ENCODE results near the gene VIT.
A peak's percentile ranks its signal among the peaks of the same experiment; 100 is the strongest.

VIT gene

DNA sequence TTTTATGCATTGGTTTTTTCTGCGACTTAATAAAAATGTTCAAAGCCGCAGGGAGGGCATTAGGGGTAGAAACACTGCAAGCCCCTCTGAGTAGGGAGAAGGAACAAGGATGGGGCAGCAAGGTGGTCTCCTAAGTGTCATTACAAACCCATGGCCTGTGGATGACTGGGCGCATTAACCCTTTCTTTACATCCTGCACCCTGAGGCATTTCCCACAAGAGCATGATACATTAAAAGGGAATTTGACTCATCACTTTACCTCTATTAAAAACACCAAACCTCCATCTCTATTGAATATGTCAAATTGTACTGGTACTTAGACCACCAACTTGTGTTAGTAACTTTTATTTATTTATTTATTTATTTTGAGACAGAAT, 112.5 kb downstream of the VIT start:
- Histone ChIP-seq H3K79me2 (ENCODE audit: insufficient read depth, low read length) (no peaks in the 10 kb centered on the region), H3K4me3 (ENCODE audit: low read length, poor library complexity, severe bottlenecking) (no peak overlapping the region), H3K36me3 (ENCODE audit: insufficient read depth, low read length) (no peaks in the 10 kb centered on the region), H2AFZ (ENCODE audit: low read length) (no peak overlapping the region), H3K9me3 (ENCODE audit: insufficient read depth, low read depth, low read length) (no peaks in the 10 kb centered on the region), H3F3A (ENCODE audit: low read depth) (no peaks in the 10 kb centered on the region), H3K9ac (ENCODE audit: low read depth, low read length, poor library complexity, severe bottlenecking) (no peak overlapping the region), H3K4me1 (ENCODE audit: insufficient read depth, low read length, poor library complexity, severe bottlenecking) (no peaks in the 10 kb centered on the region), H3K27me3 (ENCODE audit: insufficient read depth, low read length, poor library complexity, severe bottlenecking) (no peaks in the 10 kb centered on the region), H3K4me2 (ENCODE audit: low read depth, low read length, poor library complexity, severe bottlenecking) (no peak overlapping the region), H4K20me1 (ENCODE audit: insufficient read depth, low read length, poor library complexity, severe bottlenecking) (no peaks in the 10 kb centered on the region), H3K9me2 (replicated peaks; ENCODE audit: low read depth, low read length) (no peaks in the 10 kb centered on the region)
- TF ChIP-seq, protein P1, sequence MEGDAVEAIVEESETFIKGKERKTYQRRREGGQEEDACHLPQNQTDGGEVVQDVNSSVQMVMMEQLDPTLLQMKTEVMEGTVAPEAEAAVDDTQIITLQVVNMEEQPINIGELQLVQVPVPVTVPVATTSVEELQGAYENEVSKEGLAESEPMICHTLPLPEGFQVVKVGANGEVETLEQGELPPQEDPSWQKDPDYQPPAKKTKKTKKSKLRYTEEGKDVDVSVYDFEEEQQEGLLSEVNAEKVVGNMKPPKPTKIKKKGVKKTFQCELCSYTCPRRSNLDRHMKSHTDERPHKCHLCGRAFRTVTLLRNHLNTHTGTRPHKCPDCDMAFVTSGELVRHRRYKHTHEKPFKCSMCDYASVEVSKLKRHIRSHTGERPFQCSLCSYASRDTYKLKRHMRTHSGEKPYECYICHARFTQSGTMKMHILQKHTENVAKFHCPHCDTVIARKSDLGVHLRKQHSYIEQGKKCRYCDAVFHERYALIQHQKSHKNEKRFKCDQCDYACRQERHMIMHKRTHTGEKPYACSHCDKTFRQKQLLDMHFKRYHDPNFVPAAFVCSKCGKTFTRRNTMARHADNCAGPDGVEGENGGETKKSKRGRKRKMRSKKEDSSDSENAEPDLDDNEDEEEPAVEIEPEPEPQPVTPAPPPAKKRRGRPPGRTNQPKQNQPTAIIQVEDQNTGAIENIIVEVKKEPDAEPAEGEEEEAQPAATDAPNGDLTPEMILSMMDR (conservative IDR thresholded peaks at IDR 0.05; ENCODE audit: low read length): no peak
- TF ChIP-seq EZH2phosphoT487 (IDR thresholded peaks at IDR 0.05; ENCODE audit: borderline replicate concordance): no peak

DNA sequence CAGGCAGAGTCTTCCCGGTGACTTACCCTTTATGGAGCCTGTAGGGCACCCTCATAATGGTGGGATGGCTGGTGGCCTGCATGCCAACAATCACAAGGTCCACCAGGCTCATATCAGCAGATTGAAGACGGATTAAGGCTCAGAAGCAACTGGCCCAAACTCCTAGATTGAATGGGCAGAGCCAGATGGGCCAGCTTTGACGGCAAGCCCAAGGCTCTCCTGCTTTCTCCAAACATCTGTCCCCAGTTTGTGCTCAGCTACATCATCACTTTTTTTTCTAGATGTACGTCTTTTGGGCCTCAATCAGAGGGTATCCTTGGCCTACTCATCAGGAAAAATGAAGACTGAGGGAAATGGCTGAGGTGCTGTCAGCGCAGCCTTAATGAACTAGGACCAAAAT, 114.6 kb downstream of the VIT start:
- TF ChIP-seq EZH2phosphoT487 (IDR thresholded peaks at IDR 0.05; ENCODE audit: borderline replicate concordance): no peak
- TF ChIP-seq, protein P1 (conservative IDR thresholded peaks at IDR 0.05; ENCODE audit: low read length): no peak
- Histone ChIP-seq H3K27me3 (ENCODE audit: insufficient read depth, low read length, poor library complexity, severe bottlenecking) (no peaks in the 10 kb centered on the region), H3K9me2 (replicated peaks; ENCODE audit: low read depth, low read length) (no peaks in the 10 kb centered on the region), H3K4me1 (ENCODE audit: insufficient read depth, low read length, poor library complexity, severe bottlenecking) (no peaks in the 10 kb centered on the region), H3K9me3 (ENCODE audit: insufficient read depth, low read depth, low read length) (no peaks in the 10 kb centered on the region), H3K4me2 (ENCODE audit: low read depth, low read length, poor library complexity, severe bottlenecking) (no peak overlapping the region), H3F3A (ENCODE audit: low read depth) (no peaks in the 10 kb centered on the region), H4K20me1 (ENCODE audit: insufficient read depth, low read length, poor library complexity, severe bottlenecking) (no peaks in the 10 kb centered on the region), H3K4me3 (ENCODE audit: low read length, poor library complexity, severe bottlenecking) (no peak overlapping the region), H2AFZ (ENCODE audit: low read length) (no peak overlapping the region), H3K9ac (ENCODE audit: low read depth, low read length, poor library complexity, severe bottlenecking) (no peak overlapping the region), H3K36me3 (ENCODE audit: insufficient read depth, low read length) (no peaks in the 10 kb centered on the region), H3K79me2 (ENCODE audit: insufficient read depth, low read length) (no peaks in the 10 kb centered on the region)

DNA sequence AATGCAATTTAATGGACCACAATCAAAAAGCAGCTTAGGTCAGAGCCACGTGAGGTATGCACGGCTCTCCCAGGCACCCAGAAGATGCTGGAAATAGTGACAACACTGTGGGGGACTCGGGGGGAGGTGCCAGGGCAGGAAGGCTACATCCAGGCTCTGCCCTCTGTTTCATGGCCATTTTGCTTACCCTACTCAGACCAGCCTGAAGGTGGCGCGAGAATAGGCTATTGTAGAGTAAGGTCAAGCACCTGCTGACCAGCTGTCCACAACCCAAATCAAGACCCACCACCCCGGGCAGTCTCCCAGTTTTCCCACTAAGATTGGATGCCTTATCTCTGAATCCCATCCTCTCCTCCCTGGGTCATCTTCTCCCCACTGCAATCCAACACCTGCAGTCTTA, 115.7 kb downstream of the VIT start:
- no peaks in the 10 kb centered on the region for H3K27me3 ChIP-seq (ENCODE audit: insufficient read depth, low read length, poor library complexity, severe bottlenecking)
- H3K4me3 ChIP-seq (ENCODE audit: low read length, poor library complexity, severe bottlenecking): no peak overlapping the region
- no peaks in the 10 kb centered on the region for H4K20me1 ChIP-seq (ENCODE audit: insufficient read depth, low read length, poor library complexity, severe bottlenecking)
- H3K4me2 ChIP-seq (ENCODE audit: low read depth, low read length, poor library complexity, severe bottlenecking): no peak overlapping the region
- no peaks in the 10 kb centered on the region for H3K9me3 ChIP-seq (ENCODE audit: insufficient read depth, low read depth, low read length)
- H2AFZ ChIP-seq (ENCODE audit: low read length): no peak overlapping the region
- no peaks in the 10 kb centered on the region for H3K9me2 ChIP-seq (replicated peaks; ENCODE audit: low read depth, low read length)
- no peaks in the 10 kb centered on the region for H3F3A ChIP-seq (ENCODE audit: low read depth)
- no peak overlapping the region for H3K9ac ChIP-seq (ENCODE audit: low read depth, low read length, poor library complexity, severe bottlenecking)
- no peaks in the 10 kb centered on the region for H3K79me2 ChIP-seq (ENCODE audit: insufficient read depth, low read length)
- H3K4me1 ChIP-seq (ENCODE audit: insufficient read depth, low read length, poor library complexity, severe bottlenecking): no peaks in the 10 kb centered on the region
- H3K36me3 ChIP-seq (ENCODE audit: insufficient read depth, low read length): no peaks in the 10 kb centered on the region
- TF ChIP-seq, protein P1 (conservative IDR thresholded peaks at IDR 0.05; ENCODE audit: low read length): peak; percentile 38; the same call in 1 of the 2 replicates
- TF ChIP-seq EZH2phosphoT487 (IDR thresholded peaks at IDR 0.05; ENCODE audit: borderline replicate concordance): no peak

Measured in Loucy (cell line).